Measurements from ENCODE around the gene CD276.
A peak's percentile ranks its signal among the peaks of the same experiment; 100 is the strongest.

Gene CD276

GRCh38 chr15:73714695-73715301, 30.6 kb downstream of the CD276 start:
- no peak for TF ChIP-seq CTCF (conservative IDR thresholded peaks at IDR 0.05; ENCODE audit: low read depth, low read length)
- no peak overlapping the region for H3K4me3 ChIP-seq (ENCODE audit: low read length)
- DNase-seq (ENCODE audit: low read depth) = no peak

- no peak for TF ChIP-seq CTCF (conservative IDR thresholded peaks at IDR 0.05; ENCODE audit: low read depth, low read length)
- no peak overlapping the region for H3K4me3 ChIP-seq (ENCODE audit: low read length)
- no peak for DNase-seq (ENCODE audit: low read depth)
Observed at GRCh38 chr15:73715417-73715816, 31.2 kb downstream of the CD276 start.

- no peak for TF ChIP-seq CTCF (conservative IDR thresholded peaks at IDR 0.05; ENCODE audit: low read depth, low read length)
- no peak overlapping the region for H3K4me3 ChIP-seq (ENCODE audit: low read length)
- no peak for DNase-seq (ENCODE audit: low read depth)
Observed at GRCh38 chr15:73716417-73716816, 32.2 kb downstream of the CD276 start.

- TF ChIP-seq CTCF (conservative IDR thresholded peaks at IDR 0.05; ENCODE audit: low read depth, low read length) = no peak
Observed at GRCh38 chr15:73717206-73717605, 33.0 kb downstream of the CD276 start.

GRCh38 chr15:73717802-73718201, 33.6 kb downstream of the CD276 start:
- peak; percentile 38 for TF ChIP-seq CTCF (conservative IDR thresholded peaks at IDR 0.05; ENCODE audit: low read depth, low read length)
- no peak for DNase-seq (ENCODE audit: low read depth)
- no peak overlapping the region for H3K4me3 ChIP-seq (ENCODE audit: low read length)

More at GRCh38 chr15:73717206-73717605, 33.0 kb downstream of the CD276 start:
- no peak for DNase-seq (ENCODE audit: low read depth)
- H3K4me3 ChIP-seq (ENCODE audit: low read length) = no peak overlapping the region

- no peak for DNase-seq (ENCODE audit: low read depth)
Observed at GRCh38 chr15:73718694-73719093, 34.5 kb downstream of the CD276 start.

More at GRCh38 chr15:73718694-73719093, 34.5 kb downstream of the CD276 start:
- H3K4me3 ChIP-seq (ENCODE audit: low read length) = no peak overlapping the region
- TF ChIP-seq CTCF (conservative IDR thresholded peaks at IDR 0.05; ENCODE audit: low read depth, low read length) = no peak
